Motor neuron (in vitro differentiated cells): ENCODE measurements around the gene ACIN1. TPM values are rescaled to one million over a fixed set of nuclear protein-coding genes. Genes with fewer than 3 reads are reported as not detected.
"Not testable (repeated sequence)": the region's sequence is repeated elsewhere in the genome, so short reads cannot be mapped to it uniquely, and the experiment has no call there.

Source experiments
- ATAC-seq, 8 experiments: fragments of 200-7000 bp; cut with Tn5 transposase; replicated peaks in 6 of 8; 2 replicates each; pipeline ENCODE4 v1.8.0; 2021; ENCODE audit warnings: mild to moderate bottlenecking in 8 of 8, moderate library complexity in 8 of 8
- H3K27ac ChIP-seq, 2 donors: fragments of 250-450 bp; sonication (Bioruptor Pico); 2 replicates each; pipeline ENCODE4 v1.9.0; 2021; ENCODE audit warnings: antibody characterized with exemption in 2 of 2, mild to moderate bottlenecking in 2 of 2, moderate library complexity in 1 of 2
- H3K4me1 ChIP-seq, 2 donors: fragments of 250-450 bp; sonication (Bioruptor Pico); replicated peaks in 1 of 2; 2 replicates each; pipeline ENCODE4 v1.6.1; 2021; ENCODE audit warnings: antibody characterized with exemption in 2 of 2, mild to moderate bottlenecking in 2 of 2, moderate library complexity in 1 of 2
- H3K4me3 ChIP-seq, 5 donors: fragments of 250-450 bp; sonication (Bioruptor Pico); 2 replicates each; pipeline ENCODE4 v1.9.0; 2021; ENCODE audit warnings: antibody characterized with exemption in 5 of 5, mild to moderate bottlenecking in 5 of 5, moderate library complexity in 4 of 5
- WGBS, 10 experiments: fragments of 450-650 bp; shearing (Covaris generic); methylation state at CpG; one replicate each; pipeline ENCODE4 v1.0.0; 2022; 5-methylcytosine and 5-hydroxymethylcytosine counted together
- in situ Hi-C, 9 experiments: fragments of 400-800 bp; cut with MboI; loops; one replicate each; pipeline ENCODE4 v1.15.0; 2021; ENCODE audit warnings: low sequenced_read_pairs in 9 of 9, low pct_unique_long_range_greater_than_20kb in 2 of 9; ENCODE audit not compliant: unreplicated experiment in 9 of 9
- total RNA-seq, 8 experiments: library from RNA; unstranded; fragments of 300-600 nt; gene quantifications; 2 replicates each; pipeline versions ENCODE4 v1.2.3 to v1.2.4, GENCODE V29; 2022

Gene ACIN1
- total RNA-seq, 8 experiments from 2014 or later, result 52.2 to 315 (median 121) TPM

DNA sequence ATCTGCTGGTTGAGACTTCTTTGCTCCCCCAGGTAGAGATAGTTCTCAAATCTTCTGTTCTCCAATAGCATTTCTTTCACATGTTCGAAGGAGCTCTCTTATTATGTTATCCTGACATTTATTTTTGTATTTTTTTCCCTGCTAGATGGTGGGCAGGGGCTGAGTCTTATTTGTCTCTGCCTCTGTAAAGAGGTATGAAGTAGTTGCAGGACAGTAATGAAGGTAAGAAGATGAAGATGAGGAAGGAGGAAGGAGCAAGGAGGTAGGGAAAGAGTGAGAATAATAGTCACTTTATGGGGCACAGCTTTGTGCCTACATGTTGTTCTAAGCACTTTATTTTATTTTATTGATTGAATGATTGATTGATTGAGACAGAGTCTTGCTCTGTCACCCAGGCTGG is 14.8 kb upstream of the ACIN1 start:
- WGBS, 10 experiments, result 31 to 100% (median 83%) methylated on average over 1 of the region's 1 CpG; no CpG with 5 or more reads in 1 of the 10 experiments
- peaks cover 10 to 17% of the 10 kb centered on the region in 2 donors for H3K4me1 ChIP-seq
- no peak for ATAC-seq
- H3K27ac ChIP-seq, result no peak overlapping the region
- in situ Hi-C loops, result no loop called here
- no peak overlapping the region for H3K4me3 ChIP-seq

DNA sequence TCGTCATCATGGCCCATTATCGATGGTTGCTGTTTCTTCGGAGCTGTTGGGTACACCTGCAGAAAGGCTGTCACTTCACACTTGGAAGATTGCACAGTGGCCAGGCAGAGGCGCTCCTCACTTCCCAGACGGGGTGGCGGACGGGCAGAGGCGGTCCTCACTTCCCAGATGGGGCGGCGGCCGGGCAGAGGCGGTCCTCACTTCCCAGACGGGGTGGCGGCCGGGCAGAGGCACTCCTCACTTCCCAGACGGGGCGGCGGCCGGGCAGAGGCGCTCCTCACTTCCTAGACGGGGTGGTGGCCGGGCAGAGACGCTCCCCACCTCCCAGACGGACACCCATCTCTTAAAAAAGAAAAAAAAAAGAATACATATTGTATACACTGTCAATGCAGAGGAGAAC is 13.2 kb upstream of the ACIN1 start:
- ATAC-seq, result peak in 1 of 8 experiments; percentile 34
- H3K27ac ChIP-seq, H3K4me1 ChIP-seq, in situ Hi-C loops, H3K4me3 ChIP-seq: not testable (repeated sequence)
- WGBS, 10 experiments, result 88 to 100% methylated on average over 1 to 4 of the region's 24 CpGs; no CpG with 5 or more reads in 8 of the 10 experiments

DNA sequence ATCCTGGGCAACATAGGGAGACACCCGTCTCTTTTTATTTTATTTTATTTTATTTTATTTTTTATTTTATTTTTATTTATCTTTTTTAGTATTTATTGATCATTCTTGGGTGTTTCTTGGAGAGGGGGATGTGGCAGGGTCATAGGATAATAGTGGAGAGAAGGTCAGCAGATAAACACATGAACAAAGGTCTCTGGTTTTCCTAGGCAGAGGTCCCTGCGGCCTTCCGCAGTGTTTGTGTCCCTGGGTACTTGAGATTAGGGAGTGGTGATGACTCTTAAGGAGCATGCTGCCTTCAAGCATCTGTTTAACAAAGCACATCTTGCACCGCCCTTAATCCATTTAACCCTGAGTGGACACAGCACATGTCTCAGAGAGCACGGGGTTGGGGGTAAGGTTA is 12.7 kb upstream of the ACIN1 start:
- H3K4me3 ChIP-seq, H3K27ac ChIP-seq, H3K4me1 ChIP-seq, in situ Hi-C loops, ATAC-seq: not testable (repeated sequence)
- WGBS, 10 experiments, result 50 to 100% (median 89%) methylated on average over 1 of the region's 5 CpGs; no CpG with 5 or more reads in 3 of the 10 experiments

DNA sequence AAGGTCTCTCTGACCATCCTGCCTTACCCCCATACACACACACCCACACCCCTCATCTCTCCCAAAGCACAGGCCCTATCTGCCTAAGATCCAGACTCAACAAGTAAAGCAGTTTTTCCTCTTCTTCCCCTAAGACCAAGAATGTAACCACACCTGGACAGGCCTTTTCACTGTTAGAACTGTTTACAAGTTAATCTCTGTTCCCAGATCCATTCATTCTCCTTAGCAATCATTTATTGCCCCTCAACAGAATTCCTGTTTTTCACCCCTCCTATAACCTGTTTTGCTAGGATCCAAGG is 11.8 kb upstream of the ACIN1 start:
- no peak for ATAC-seq
- in situ Hi-C loops, result no loop called here

DNA sequence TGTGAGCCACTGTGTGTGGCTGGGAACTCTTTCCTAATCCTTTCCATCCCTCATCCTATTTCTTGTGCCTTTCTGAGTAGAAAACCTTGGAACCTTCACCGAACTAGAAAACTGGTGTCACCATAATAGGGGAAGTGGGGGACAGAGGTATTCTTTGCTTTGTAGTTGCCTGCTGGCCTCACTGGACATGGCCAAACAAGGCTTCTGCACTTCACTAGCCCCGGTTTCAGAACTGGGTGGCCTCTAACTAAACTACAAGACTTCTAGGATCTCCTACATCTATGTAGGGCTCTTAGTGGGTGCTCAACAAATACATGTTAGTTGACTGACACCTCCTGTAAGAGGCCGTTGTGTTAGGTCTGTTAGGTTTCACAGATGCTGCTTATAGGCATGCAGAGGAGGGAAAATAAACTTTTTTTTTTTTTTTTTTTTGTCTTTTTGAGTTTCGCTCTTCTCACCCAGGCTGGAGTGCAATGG is 10.4 kb upstream of the ACIN1 start:
- Histone ChIP-seq H3K4me3 (no peak overlapping the region), H3K4me1 (no peaks in the 10 kb centered on the region), H3K27ac (no peak overlapping the region)
- 50 to 100% (median 75%) methylated on average over 1 to 3 of the region's 4 CpGs; no CpG with 5 or more reads in 3 of the 10 experiments for WGBS, 10 experiments
- no peak for ATAC-seq
- in situ Hi-C loops, result no loop called here

More for the DNA sequence above, 11.8 kb upstream of the ACIN1 start:
- H3K4me1 ChIP-seq, result no peaks in the 10 kb centered on the region
- no peak overlapping the region for H3K27ac ChIP-seq
- H3K4me3 ChIP-seq, result no peak overlapping the region

DNA sequence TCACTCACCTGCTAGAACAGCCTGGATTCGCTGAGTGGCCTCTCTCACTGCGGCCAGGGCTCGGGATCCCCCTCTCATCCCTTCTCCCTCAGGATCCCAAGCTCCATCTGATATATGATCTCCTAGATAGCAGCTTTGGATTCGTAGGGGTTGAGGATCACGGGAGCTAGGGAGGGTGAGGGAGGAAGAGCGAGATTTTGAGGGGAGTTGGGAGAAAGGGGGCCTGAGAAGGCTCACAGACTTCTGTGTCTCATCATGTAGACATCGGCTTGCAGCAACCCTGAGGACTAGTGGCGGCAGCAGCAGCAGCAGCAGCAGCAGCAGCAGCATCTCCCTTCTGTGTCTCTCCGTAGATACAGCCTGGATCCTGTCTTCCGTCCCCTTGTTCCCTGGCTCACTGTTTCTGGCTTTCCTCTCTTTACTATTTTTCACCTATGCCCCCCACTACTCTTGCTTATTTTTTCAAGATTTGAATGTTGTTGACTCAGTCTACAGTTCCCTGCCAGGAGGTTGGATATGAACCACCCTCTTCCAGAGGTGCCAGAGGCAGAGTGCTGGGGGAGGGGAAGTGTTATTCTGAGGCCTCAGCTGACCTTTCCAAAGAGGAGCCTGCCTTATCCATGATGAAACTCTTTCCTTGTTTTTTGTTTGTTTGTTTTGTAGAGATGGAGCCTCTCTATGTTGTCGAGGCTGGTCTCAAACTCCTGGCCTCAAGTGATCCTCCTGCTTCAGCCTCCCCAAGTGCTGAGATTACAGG is 9.8 kb upstream of the ACIN1 start, which contains the start of gene CIROP:
Gene CIROP, minus strand, starts transcription at position 399 of the 757 bp plus-strand sequence. Its CDS starts 69 bp downstream, at position 330.
- Histone ChIP-seq H3K4me1 (no peaks in the 10 kb centered on the region), H3K4me3 (no peak within 1 kb of the TSS), H3K27ac (no peak within 1 kb of the TSS)
- in situ Hi-C loops, result no loop called here
- 30 to 100% (median 58%) methylated on average over 1 to 8 of the region's 11 CpGs; no CpG with 5 or more reads in 2 of the 10 experiments for WGBS, 10 experiments
- ATAC-seq, result peak in 6 of 8 experiments; percentile 21 to 36 (median 28)

DNA sequence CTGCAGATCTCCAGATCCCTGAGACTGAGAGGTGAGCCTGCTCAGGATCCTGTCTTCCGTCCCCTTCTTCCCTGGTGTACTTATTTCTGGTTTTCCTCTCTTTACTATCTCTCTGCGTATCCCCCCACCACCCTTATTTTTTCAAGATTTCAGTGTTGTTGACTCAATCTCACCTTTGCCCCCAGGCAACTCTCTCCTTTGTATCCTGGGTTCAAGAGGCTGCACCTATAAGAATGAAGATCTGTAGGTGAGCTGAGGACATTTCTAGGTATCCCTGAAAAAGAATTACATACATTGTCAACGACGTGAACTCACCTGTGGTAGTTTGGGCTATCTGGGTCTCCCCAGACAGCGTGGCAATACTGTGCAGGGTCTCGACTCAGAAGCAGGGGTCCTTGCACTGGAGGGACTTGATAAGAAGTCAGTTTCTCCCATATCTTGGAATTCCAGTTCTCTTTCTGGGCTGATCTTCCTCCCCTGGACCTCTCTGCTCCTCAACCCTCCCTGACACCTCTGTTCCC is 9.2 kb upstream of the ACIN1 start:
- WGBS, 10 experiments, result 77 to 92% (median 79%) methylated on average over 2 to 6 of the region's 6 CpGs; no CpG with 5 or more reads in 3 of the 10 experiments
- in situ Hi-C loops, result no loop called here
- ATAC-seq, result peak in 1 of 8 experiments; percentile 3
- Histone ChIP-seq H3K4me1 (no peaks in the 10 kb centered on the region), H3K27ac (no peak overlapping the region), H3K4me3 (no peak overlapping the region)

DNA sequence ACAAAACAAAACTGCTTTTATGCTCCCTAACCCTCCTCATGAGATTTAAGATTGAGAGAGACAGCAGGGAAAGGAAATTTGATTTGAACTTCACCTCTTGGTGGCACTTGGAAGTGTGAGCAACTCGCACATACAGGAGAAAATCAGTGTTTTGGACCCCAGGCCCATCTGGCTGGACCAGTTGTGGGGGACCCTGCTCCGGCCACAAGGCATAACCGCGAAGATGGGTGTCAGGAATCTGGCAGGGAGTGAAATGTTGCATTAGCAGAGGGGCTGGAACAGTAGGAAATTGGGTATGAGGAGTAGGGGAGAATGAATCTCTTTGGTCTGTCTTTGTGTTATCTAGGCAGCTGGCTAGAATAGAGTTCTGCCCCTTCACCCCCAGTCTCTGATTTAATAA is 8.6 kb upstream of the ACIN1 start:
- Histone ChIP-seq H3K4me1 (no peaks in the 10 kb centered on the region), H3K4me3 (no peak overlapping the region), H3K27ac (no peak overlapping the region)
- WGBS, 10 experiments, result 60 to 100% (median 89%) methylated on average over 1 to 3 of the region's 4 CpGs; no CpG with 5 or more reads in 4 of the 10 experiments
- in situ Hi-C loops, result no loop called here
- no peak for ATAC-seq

DNA sequence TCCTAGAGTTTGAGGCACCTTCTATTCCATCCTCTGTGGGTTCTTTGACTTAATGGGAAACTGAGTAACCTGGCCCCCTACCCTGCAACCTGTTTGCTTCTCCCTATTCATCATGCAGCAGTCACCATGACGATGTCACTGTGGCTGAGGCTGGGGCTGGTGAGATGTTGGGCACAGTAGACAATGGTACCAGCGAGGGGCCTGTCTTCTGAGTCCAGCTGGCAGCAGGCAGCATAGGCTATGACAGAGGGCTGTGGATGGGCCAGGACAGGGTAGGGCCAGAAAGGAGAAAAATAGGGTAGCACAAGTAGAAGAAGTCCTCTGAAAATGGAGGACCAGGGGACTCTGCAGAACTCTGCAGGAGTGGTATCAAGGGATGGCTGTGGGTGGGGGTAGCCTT is 7.9 kb upstream of the ACIN1 start:
- H3K27ac ChIP-seq, result no peak overlapping the region
- peak in 1 of 8 experiments; percentile 28 for ATAC-seq
- H3K4me3 ChIP-seq, result no peak overlapping the region
- no peaks in the 10 kb centered on the region for H3K4me1 ChIP-seq
- in situ Hi-C loops, result no loop called here
- WGBS, 10 experiments, result 60 to 80% (median 68%) methylated on average over 1 of the region's 2 CpGs; no CpG with 5 or more reads in 6 of the 10 experiments

DNA sequence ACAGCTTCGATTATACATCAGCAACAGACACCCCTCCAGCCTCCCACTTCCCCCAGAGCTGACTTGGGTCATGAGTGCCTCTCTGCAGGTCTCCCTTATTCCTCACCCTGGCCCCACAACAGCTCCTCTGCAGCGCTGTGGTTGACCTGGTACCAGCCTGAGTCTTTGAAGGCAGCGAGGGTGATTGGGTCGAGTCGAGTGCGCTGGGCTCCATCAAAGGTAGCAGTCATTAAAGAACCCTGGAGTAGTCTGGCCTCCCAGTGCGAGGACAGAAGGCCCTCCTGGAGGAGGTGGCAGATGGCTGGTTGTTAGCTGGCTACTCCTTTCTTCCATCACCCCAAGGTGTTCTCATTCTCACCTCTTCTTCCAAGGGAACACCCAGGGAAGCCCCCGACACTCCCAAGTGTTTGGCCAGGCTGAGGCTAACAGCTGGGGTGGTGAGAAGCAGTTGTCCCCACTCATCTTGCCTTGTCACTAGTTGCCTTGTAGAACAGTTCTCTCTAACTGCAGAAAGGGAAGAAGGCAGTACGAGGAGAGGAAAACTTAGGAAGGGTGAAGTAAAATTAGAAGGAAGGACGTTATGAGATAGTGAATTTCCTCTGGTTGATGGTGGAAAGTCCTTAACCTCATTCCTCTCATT is 7.2 kb upstream of the ACIN1 start:
- no peak for ATAC-seq
- WGBS, 10 experiments, result 15 to 87% (median 70%) methylated on average over 1 to 8 of the region's 10 CpGs; no CpG with 5 or more reads in 2 of the 10 experiments
- H3K4me3 ChIP-seq, result no peak overlapping the region
- H3K4me1 ChIP-seq, result no peaks in the 10 kb centered on the region
- H3K27ac ChIP-seq, result no peak overlapping the region
- in situ Hi-C loops, result no loop called here

DNA sequence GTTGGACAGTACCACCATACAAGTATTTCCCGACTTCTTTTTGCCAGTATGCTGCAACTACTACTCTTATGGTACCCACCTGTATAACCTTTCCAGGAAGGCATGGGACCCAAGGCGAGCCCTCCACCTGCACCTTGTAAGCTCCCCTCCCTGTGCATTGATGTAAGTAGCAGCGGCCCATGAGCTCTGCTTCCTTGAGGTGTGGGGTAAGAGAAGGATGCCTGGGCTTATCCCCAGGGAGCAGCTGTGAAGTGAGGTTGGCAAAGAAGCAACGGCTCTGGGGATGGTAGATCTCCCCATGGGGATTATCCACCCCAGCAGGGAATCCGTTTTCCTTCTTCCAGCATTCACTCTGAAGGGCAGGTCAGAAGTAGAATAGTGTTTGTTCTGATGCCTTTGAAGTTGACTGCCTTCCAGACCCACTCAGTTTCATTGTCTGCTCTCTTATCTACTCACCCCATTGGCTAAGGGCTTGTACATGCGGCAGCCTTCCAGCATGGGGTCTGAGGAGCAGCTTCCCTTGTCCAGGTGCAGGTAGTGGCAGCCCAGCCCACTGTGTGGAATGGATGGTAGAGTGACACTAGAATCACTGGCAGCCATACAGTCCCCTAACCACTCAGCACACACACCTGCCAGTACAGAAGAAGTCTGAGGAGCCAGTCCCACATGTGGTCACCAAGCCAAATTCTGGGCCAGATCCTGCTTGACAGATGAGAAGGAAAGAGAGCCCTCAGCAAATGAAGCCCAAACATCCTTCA is 6.5 kb upstream of the ACIN1 start:
- no peak for ATAC-seq
- Histone ChIP-seq H3K4me3 (no peak overlapping the region), H3K4me1 (peaks cover 3 to 4% of the 10 kb centered on the region in 2 donors), H3K27ac (no peak overlapping the region)
- in situ Hi-C loops, result no loop called here
- 60 to 100% (median 88%) methylated on average over 1 to 4 of the region's 6 CpGs; no CpG with 5 or more reads in 3 of the 10 experiments for WGBS, 10 experiments

DNA sequence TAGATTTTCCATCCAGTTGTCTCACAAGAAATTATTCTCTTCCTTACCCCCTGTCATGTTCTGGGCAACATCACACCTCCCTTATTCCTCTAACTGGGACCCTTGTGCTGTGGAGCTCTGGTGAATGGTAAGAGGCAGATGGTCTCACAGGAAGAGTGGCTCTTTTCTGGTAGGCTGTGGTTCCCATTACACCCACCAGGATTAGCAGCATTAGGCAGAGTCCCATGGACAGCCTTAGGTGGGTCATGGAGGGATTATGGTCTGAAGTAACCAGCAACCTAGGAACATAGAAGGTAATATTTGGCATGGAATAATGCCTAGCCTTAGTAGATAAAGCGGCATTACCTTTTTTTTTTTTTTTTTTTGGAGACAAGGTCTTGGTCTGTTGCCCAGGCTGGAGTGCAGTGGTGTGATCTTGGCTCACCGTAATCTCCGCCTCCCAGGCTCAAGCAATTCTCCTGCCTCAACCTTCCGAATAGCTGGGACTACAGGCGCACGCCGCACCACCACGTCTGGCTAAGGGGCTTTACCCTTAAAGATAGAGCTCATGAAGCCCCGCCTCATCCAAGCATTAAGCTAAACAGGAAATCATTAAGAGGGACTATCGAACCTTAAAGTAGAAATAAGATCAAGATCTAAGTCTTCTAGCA is 4.4 kb upstream of the ACIN1 start:
- Histone ChIP-seq H3K4me1 (peaks cover 4% of the 10 kb centered on the region in 2 donors), H3K27ac (no peak overlapping the region), H3K4me3 (no peak overlapping the region)
- ATAC-seq, result no peak
- WGBS, 10 experiments, result 80 to 100% (median 94%) methylated on average over 1 to 6 of the region's 10 CpGs; no CpG with 5 or more reads in 4 of the 10 experiments
- in situ Hi-C loops, result no loop called here
